Measurements from ENCODE around the gene YIPF7.

Gene YIPF7

DNA sequence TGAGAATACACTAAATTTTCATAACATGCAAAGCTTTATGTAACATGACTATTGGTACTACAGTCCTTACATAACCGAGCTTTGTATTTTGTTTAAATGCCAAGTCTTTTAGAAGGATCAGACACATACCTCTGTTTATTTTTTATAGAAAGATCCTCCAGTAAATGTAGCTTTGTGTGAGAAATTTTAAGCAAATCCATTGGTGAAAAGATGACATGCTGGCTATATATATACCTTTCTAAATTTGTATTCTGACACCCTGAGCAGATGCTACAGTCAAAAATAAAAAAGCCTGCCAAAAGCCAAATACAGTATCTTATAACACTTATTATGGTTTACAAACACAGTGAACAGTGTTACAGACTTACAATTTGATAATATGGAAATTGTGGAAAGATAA lies at the start of gene YIPF7:
Gene YIPF7 (minus strand): TSS at position 201 of the 400 bp plus-strand sequence. CDS start 1,525 bp downstream, outside the sequence.
- no peak for DNase-seq (ENCODE audit: low spot score)

DNA sequence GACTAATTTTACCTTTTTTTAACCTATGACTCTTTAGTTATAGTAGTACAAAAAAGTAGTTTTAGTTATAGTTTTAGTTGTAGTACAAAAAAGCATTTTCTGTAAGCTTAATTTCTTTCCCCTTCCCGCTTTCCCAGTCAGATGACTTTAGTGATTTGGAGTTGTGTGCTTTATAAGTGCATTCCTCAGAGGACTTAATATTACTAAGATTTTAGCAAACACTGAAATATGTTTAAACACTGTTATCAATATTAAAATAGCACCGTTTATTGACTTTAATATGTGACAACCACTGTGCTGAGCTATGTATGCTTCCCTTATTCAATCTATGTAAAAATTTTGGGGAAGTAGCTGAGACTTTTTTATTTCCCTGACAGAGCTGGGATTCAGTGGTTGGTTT lies 49.6 kb upstream of the YIPF7 start:
- no peak for DNase-seq (ENCODE audit: low spot score)

- no peak for DNase-seq (ENCODE audit: low spot score)
These were observed 49.0 kb upstream of the YIPF7 start for GRCh38 chr4:44700427-44700826.

- DNase-seq (ENCODE audit: low spot score): no peak
These were observed 33.2 kb upstream of the YIPF7 start for GRCh38 chr4:44684648-44685047.

GRCh38 chr4:44679060-44679459 lies 27.6 kb upstream of the YIPF7 start:
- DNase-seq (ENCODE audit: low spot score): no peak

DNA sequence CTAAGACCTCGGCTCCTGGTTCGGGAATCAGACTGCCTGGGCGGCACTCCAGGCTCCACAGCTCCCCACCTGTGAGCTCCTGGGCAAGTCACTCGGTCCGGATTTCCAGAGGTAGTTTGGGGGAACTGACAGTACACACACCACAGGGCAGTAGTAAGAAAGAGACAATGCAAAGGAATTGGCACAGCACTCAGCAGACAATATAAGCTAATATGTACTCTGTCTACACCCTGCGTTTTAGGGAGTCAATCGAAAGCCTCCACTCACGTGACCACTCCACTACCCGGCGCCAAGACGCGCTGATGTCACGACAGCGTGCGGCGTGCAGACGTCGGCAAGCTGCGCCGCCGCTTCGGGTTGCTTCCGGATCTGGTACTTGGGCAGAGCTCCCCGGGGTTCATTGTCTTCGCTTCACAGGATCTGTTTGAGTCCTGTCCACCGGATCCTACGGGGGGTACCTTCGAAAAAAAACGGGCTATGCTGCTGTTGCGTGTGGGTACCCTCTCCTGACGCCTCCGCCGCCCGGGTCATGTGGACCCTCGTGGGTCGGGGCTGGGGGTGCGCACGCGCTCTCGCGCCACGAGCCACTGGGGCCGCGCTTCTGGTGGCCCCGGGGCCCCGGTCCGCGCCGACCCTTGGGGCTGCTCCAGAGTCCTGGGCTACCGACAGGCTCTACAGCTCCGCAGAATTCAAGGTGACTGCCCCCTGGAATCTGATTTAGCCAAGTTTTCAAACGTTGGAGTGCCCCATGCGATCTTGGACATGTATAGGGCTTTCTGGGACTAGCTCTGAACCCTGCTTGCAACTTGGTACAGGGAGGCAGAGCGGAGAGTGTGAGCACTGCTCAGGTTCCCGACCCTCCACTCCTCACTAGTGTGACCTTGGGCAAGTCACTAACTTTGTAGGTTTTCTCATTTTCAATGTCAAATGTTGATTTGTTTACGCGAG lies 26.9 kb upstream of the YIPF7 start, which contains the start of gene GUF1:
Gene GUF1 (plus strand): TSS at position 327 of the 948 bp plus-strand sequence. CDS start 203 bp downstream, at position 530.
- DNase-seq (ENCODE audit: low spot score): peak; percentile 94

- DNase-seq (ENCODE audit: low spot score): no peak
These were observed 23.9 kb upstream of the YIPF7 start for GRCh38 chr4:44675366-44675765.

- DNase-seq (ENCODE audit: low spot score): peak; percentile 9
These were observed 23.0 kb upstream of the YIPF7 start for GRCh38 chr4:44674471-44674870.

- DNase-seq (ENCODE audit: low spot score): no peak
These were observed 20.2 kb upstream of the YIPF7 start for GRCh38 chr4:44671636-44672035.

DNA sequence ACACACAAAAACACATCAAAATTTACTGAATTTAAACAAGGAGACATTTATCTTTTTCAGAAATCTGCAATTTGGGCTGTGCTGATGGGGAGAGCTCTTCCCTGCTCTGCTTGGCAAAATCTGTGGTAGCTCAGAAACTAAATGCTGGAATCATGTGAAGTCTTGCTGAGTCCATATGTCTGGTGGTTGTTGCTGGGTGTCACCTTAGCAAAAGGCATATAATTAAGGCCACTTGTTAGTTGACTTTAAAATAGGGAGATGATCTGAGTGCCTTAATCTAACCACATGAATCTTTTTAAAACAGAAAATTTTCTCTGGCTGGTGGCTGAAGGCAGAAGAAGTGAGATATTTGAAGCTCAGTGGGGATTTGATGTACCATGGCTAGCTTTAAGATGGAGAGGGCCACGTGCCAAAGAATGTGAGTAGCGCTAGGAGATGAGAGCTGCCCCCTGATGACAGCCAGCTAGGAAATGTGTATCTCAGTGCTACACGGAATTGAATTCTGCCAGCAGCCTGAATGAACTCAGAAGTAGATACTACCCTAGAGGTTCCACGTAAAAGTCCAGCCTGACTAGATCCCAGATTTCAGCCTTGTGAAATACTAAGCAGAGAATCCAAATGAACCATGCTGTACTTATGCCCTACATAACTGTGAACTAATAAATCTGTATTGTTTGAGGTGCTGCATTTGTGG lies 19.2 kb upstream of the YIPF7 start:
- DNase-seq (ENCODE audit: low spot score): no peak

GRCh38 chr4:44668526-44668925 lies 17.1 kb upstream of the YIPF7 start:
- DNase-seq (ENCODE audit: low spot score): no peak

GRCh38 chr4:44663539-44664263 lies 12.3 kb upstream of the YIPF7 start:
- no peak for DNase-seq (ENCODE audit: low spot score)

- DNase-seq (ENCODE audit: low spot score): no peak
These were observed 11.2 kb upstream of the YIPF7 start for GRCh38 chr4:44662623-44663005.

DNA sequence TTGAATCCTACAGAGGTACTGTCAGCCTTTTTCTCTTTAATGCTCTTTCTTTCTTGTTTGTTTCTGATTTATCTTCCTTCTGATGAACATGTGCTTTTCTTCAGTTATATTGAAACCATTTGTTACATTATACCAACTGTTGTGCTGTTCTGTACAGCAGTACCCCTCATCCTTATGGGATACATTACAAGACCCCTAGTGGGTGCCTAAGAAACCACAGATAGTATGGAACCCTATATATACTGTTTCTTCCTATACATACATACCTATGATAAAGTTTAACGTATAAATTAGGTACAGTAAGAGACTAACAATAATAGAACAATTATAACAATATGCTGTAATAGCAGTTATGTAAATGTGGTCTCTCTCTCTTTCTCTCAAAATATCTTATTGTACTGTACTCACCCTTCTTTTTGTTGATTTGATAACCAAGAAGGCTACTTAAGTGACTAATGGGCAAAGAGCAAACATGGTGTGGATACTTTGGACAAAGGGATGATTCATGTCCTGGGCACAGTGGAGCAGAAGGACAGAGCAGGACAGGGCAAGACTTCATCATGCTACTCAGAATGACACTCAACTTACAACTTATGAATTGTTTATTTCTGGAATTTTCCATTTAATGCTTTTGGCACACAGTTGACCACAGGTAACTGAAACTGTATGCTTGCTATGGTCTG lies 10.7 kb upstream of the YIPF7 start:
- no peak for DNase-seq (ENCODE audit: low spot score)

GRCh38 chr4:44660396-44660795 lies 9.0 kb upstream of the YIPF7 start:
- DNase-seq (ENCODE audit: low spot score): no peak

DNA sequence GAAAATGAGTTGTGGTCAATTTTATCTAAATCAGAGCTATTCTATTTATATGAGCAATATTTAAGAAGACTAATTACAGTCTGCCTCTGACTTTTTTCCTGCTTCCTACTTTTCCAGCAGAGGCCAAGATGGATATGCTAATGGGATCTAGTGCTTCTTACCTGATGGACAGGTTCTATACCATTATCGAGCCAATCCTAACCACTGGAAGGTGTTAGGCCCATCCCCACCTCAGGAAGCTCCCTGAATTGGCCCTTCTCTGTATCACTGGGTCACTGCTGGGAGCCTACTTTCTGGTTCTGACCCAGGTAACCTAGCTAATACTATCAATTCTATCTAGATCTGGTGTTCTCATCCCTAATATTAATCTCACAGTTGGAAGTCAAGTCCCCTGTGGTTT lies 577 bp upstream of the YIPF7 start:
- no peak for DNase-seq (ENCODE audit: low spot score)

GRCh38 chr4:44646151-44646550 lies 5.3 kb downstream of the YIPF7 start:
- no peak for DNase-seq (ENCODE audit: low spot score)

DNA sequence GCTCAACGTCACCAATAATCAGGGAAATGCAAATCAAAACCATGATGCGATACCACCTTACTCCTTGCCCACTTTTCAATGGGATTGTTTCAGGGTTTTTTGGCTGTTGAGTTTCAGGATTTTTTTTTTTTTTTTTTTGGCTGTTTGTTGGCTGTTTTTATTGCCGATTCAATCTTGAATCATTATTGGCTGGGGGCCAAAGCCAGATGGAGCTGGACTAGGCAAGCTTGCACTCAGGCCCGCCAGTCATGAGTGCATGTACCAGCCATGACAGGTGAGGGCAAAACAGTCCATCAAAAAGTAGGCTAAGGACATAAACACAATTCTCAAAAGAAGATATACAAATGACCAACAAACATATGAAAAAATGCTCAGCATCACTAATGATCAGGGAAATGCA lies 13.3 kb downstream of the YIPF7 start:
- no peak for DNase-seq (ENCODE audit: low spot score)

DNA sequence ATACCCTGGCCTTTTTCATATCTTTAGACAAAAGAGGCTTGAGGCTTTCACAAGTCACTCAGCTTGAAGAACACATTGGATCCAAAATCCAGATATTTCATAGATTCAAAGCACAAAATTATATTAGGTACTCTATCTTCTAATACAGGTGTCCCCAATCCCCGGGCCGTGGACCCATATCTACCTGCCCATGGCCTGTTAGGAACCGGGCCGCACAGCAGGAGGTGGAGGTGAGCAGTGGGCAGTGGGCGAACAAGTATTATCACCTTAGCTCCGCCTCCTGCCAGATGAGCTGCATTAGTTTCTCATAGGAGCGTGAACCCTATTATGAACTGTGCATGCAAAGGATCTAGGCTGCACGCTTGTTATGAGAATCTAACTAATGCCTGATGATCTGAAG lies 18.7 kb downstream of the YIPF7 start:
- DNase-seq (ENCODE audit: low spot score): no peak

- DNase-seq (ENCODE audit: low spot score): no peak
These were observed 19.3 kb downstream of the YIPF7 start for GRCh38 chr4:44632089-44632488.

GRCh38 chr4:44629280-44629866 lies 22.1 kb downstream of the YIPF7 start:
- DNase-seq (ENCODE audit: low spot score): peak; percentile 68
